Transverse colon (tissue), 4 donors: Measurements from ENCODE around the gene HBS1L. TPM values are rescaled to one million over a fixed set of nuclear protein-coding genes. Genes with fewer than 3 reads are reported as not detected.

Experiments used
- DNase-seq: peaks from one replicate; pipeline ENCODE4 v3.0.0-alpha.2; 2019
- H3K27ac ChIP-seq, 4 donors: fragments of 200-600 bp; sonication (generic); 2 replicates each; pipeline ENCODE4 v1.5.1; 2016 to 2018; ENCODE audit warnings: inconsistent platforms in 4 of 4
- H3K27me3 ChIP-seq: fragments of 200-600 bp; sonication (generic); 2 replicates; pipeline ENCODE4 v1.5.1; 2017; ENCODE audit warnings: inconsistent platforms
- H3K36me3 ChIP-seq, 4 donors: fragments of 200-600 bp; sonication (generic); 2 replicates each; pipeline ENCODE4 v1.5.1; 2017 to 2019; ENCODE audit warnings: inconsistent platforms in 4 of 4
- H3K4me1 ChIP-seq, 4 donors: fragments of 200-600 bp; sonication (generic); 2 replicates each; pipeline ENCODE4 v1.5.1; 2017 to 2020; ENCODE audit warnings: inconsistent platforms in 4 of 4
- H3K4me3 ChIP-seq, 4 donors: fragments of 200-600 bp; sonication (generic); 1 replicate in 1 of 4; 2 replicates in 3 of 4; pipeline versions ENCODE4 v1.5.1 to v1.6.1; 2017 to 2019; ENCODE audit warnings: inconsistent platforms in 4 of 4
- H3K9me3 ChIP-seq, 2 donors: fragments of 200-600 bp; sonication (generic); 2 replicates each; pipeline ENCODE4 v1.5.1; 2017 to 2019; ENCODE audit warnings: inconsistent platforms in 2 of 2
- EP300 ChIP-seq: sonication (generic); formaldehyde crosslinking; IDR thresholded peaks from one replicate; pipeline ENCODE4 v1.6.1; 2017; ENCODE audit warnings: antibody characterized with exemption, low read depth
- POLR2A ChIP-seq: fragments of 450-650 bp; IDR thresholded peaks from one replicate; pipeline ENCODE4 v1.6.1; 2016; ENCODE audit warnings: antibody characterized with exemption, mild to moderate bottlenecking, moderate library complexity
- POLR2AphosphoS5 ChIP-seq, 3 donors: sonication (generic); formaldehyde crosslinking; IDR thresholded peaks; one replicate each; pipeline ENCODE4 v1.6.1; 2016; ENCODE audit warnings: antibody characterized with exemption in 3 of 3
- WGBS, 2 donors: methylation state at CpG; one replicate each; pipeline ENCODE4 v1.1.5; 2018; ENCODE audit warnings: low coverage in 1 of 2; 5-methylcytosine and 5-hydroxymethylcytosine counted together
- in situ Hi-C, 4 donors: fragments of 200-750 bp; cut with MboI; loops; one replicate each; pipeline versions ENCODE4 v1.15.0 to v1.15.1; 2017; ENCODE audit warnings: low sequenced_read_pairs in 3 of 4, low pct_ligation_motif_present in 1 of 4, low pct_unique_long_range_greater_than_20kb in 1 of 4
- intact Hi-C: fragments of 100-400 bp; cut with DNase I; formaldehyde crosslinking; loops from one replicate; pipeline ENCODE4 v1.15.1; 2023; ENCODE audit warnings: low total_unique reads
- total RNA-seq, 4 donors: library from RNA; depleted of rRNA; stranded (reverse); fragments of >200 nt; gene quantifications; one replicate each; pipeline ENCODE4 v1.1.0, GENCODE V29; 2016
- TF ChIP-seq, protein P1 (sequence below), 5 experiments: fragments of 200-600 bp in 3 of 5; fragments of 450-650 bp in 2 of 5; sonication (generic) in 3 of 5; IDR thresholded peaks; 1 replicate in 2 of 5; 2 replicates in 3 of 5; pipeline ENCODE4 v1.5.1; 2016 to 2017; ENCODE audit warnings: antibody characterized with exemption in 5 of 5, inconsistent platforms in 3 of 5, mild to moderate bottlenecking in 2 of 5, moderate library complexity in 1 of 5

Gene HBS1L
- total RNA-seq, 4 donors from 2014 or later, result 18.9 to 33.2 (median 27.1) TPM

- H3K27me3 ChIP-seq, result no peaks in the 10 kb centered on the region
- intact Hi-C loops (no loop called here), in situ Hi-C loops (no loop called here)
- no peaks in the 10 kb centered on the region for H3K4me1 ChIP-seq
- DNase-seq, result no peak
- TF ChIP-seq POLR2AphosphoS5 (IDR thresholded peaks at IDR 0.05) (no peak), EP300 (no peak), POLR2A (no peak)
- TF ChIP-seq, protein P1, sequence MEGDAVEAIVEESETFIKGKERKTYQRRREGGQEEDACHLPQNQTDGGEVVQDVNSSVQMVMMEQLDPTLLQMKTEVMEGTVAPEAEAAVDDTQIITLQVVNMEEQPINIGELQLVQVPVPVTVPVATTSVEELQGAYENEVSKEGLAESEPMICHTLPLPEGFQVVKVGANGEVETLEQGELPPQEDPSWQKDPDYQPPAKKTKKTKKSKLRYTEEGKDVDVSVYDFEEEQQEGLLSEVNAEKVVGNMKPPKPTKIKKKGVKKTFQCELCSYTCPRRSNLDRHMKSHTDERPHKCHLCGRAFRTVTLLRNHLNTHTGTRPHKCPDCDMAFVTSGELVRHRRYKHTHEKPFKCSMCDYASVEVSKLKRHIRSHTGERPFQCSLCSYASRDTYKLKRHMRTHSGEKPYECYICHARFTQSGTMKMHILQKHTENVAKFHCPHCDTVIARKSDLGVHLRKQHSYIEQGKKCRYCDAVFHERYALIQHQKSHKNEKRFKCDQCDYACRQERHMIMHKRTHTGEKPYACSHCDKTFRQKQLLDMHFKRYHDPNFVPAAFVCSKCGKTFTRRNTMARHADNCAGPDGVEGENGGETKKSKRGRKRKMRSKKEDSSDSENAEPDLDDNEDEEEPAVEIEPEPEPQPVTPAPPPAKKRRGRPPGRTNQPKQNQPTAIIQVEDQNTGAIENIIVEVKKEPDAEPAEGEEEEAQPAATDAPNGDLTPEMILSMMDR (IDR thresholded peaks at IDR 0.05), result no peak
- no peak overlapping the region for H3K4me3 ChIP-seq
- no peak overlapping the region for H3K27ac ChIP-seq
- H3K36me3 ChIP-seq, result peaks cover 0 to 6% (median 0%) of the 10 kb centered on the region in 4 donors
- WGBS, 2 donors, result 75 to 83% methylated on average over 2 of the region's 2 CpGs
- peaks cover 5% of the 10 kb centered on the region in 2 donors for H3K9me3 ChIP-seq
Observed at GRCh38 chr6:134956676-134957075, 97.9 kb downstream of the HBS1L start.

GRCh38 chr6:134956032-134956431 is 98.6 kb downstream of the HBS1L start:
- in situ Hi-C loops, result no loop called here

GRCh38 chr6:134954272-134955000 is 100.2 kb downstream of the HBS1L start:
- intact Hi-C loops, result no loop called here
- 60 to 62% methylated on average over 1 to 4 of the region's 4 CpGs for WGBS, 2 donors
- no peak overlapping the region for H3K4me3 ChIP-seq
- DNase-seq, result no peak
- in situ Hi-C loops, result no loop called here
- H3K36me3 ChIP-seq, result peaks cover 0 to under 1% (median 0%) of the 10 kb centered on the region in 4 donors
- TF ChIP-seq POLR2AphosphoS5 (IDR thresholded peaks at IDR 0.05), result no peak
- no peak for TF ChIP-seq EP300
- no peaks in the 10 kb centered on the region for H3K4me1 ChIP-seq
- H3K9me3 ChIP-seq, result peaks cover 0 to 1% of the 10 kb centered on the region in 2 donors
- H3K27ac ChIP-seq, result no peak overlapping the region
- no peaks in the 10 kb centered on the region for H3K27me3 ChIP-seq

More at GRCh38 chr6:134956032-134956431, 98.6 kb downstream of the HBS1L start:
- H3K36me3 ChIP-seq, result peaks cover 0 to 6% (median 0%) of the 10 kb centered on the region in 4 donors
- H3K27ac ChIP-seq, result no peak overlapping the region
- H3K27me3 ChIP-seq, result no peaks in the 10 kb centered on the region
- intact Hi-C loops, result no loop called here
- peaks cover 5% of the 10 kb centered on the region in 2 donors for H3K9me3 ChIP-seq
- no peaks in the 10 kb centered on the region for H3K4me1 ChIP-seq
- DNase-seq, result no peak
- 80 to 87% methylated on average over 2 to 5 of the region's 5 CpGs for WGBS, 2 donors
- TF ChIP-seq, protein P1 (IDR thresholded peaks at IDR 0.05), result no peak
- no peak for TF ChIP-seq POLR2AphosphoS5 (IDR thresholded peaks at IDR 0.05)
- no peak for TF ChIP-seq POLR2A
- TF ChIP-seq EP300, result no peak
- no peak overlapping the region for H3K4me3 ChIP-seq

- in situ Hi-C loops, result no loop called here
- intact Hi-C loops, result no loop called here
- no peaks in the 10 kb centered on the region for H3K9me3 ChIP-seq
- 77 to 91% methylated on average over 3 to 13 of the region's 13 CpGs for WGBS, 2 donors
- H3K27me3 ChIP-seq, result no peaks in the 10 kb centered on the region
- no peaks in the 10 kb centered on the region for H3K4me1 ChIP-seq
- no peak overlapping the region for H3K27ac ChIP-seq
- TF ChIP-seq EP300 (no peak), POLR2AphosphoS5 (IDR thresholded peaks at IDR 0.05) (no peak), POLR2A (no peak)
- TF ChIP-seq, protein P1 (IDR thresholded peaks at IDR 0.05), result no peak
- H3K4me3 ChIP-seq, result no peak overlapping the region
- H3K36me3 ChIP-seq, result no peaks in the 10 kb centered on the region
- DNase-seq, result no peak
Observed at GRCh38 chr6:134951494-134952263, 102.9 kb downstream of the HBS1L start.
